GM19452 (cell line): ENCODE measurements around the gene FADS1.
A peak's percentile ranks its signal among the peaks of the same experiment; 100 is the strongest.

ENCODE experiments used
- ATAC-seq: cut with Tn5 transposase; IDR thresholded peaks from one replicate; pipeline ENCODE4 v1.9.1; 2021; ENCODE audit not compliant: unreplicated experiment

Gene FADS1

DNA sequence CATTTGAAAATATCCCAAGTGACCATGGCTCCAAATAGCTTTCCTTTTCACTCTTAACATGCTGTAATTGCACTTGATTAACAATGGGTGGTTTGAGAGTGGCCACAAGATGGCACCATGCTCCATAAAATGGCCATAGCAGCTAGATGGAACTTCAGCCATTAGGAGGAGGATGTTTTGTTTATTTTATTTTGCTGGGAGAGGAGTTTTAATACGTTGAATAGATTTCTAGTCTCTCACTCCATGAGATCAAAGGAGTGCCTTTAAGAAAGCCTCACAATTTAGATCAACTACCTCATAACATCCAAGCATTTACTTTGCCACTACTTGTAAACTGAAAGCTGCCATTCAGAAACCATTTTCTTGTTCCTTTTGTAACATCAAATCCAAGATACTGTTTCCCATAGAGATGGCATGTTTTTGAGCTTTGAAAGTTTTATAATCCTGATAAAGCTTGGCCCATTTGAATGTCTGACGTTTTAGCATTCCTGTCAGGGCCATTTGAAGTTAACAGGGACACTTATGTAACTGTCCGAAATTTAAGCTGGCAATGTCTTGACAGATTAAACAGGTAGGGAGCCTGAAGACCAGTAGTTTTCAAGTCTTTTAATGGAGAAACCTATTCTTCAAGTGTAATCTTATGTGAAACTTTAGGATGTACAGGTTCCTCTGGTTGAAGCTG is 19.4 kb downstream of the FADS1 start:
- ATAC-seq, result no peak

DNA sequence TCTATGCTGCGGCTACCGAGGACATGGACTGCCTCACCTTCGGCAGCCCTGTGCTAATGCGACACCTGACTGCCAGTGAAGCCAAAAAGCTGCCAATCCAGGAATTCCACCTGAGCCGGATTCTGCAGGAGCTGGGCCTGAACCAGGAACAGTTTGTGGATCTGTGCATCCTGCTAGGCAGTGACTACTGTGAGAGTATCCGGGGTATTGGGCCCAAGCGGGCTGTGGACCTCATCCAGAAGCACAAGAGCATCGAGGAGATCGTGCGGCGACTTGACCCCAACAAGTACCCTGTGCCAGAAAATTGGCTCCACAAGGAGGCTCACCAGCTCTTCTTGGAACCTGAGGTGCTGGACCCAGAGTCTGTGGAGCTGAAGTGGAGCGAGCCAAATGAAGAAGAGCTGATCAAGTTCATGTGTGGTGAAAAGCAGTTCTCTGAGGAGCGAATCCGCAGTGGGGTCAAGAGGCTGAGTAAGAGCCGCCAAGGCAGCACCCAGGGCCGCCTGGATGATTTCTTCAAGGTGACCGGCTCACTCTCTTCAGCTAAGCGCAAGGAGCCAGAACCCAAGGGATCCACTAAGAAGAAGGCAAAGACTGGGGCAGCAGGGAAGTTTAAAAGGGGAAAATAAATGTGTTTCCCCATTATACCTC is 20.8 kb downstream of the FADS1 start:
- ATAC-seq, result no peak

DNA sequence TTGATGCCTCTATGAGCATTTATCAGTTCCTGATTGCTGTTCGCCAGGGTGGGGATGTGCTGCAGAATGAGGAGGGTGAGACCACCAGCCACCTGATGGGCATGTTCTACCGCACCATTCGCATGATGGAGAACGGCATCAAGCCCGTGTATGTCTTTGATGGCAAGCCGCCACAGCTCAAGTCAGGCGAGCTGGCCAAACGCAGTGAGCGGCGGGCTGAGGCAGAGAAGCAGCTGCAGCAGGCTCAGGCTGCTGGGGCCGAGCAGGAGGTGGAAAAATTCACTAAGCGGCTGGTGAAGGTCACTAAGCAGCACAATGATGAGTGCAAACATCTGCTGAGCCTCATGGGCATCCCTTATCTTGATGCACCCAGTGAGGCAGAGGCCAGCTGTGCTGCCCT is 21.3 kb downstream of the FADS1 start:
- ATAC-seq, result no peak

DNA sequence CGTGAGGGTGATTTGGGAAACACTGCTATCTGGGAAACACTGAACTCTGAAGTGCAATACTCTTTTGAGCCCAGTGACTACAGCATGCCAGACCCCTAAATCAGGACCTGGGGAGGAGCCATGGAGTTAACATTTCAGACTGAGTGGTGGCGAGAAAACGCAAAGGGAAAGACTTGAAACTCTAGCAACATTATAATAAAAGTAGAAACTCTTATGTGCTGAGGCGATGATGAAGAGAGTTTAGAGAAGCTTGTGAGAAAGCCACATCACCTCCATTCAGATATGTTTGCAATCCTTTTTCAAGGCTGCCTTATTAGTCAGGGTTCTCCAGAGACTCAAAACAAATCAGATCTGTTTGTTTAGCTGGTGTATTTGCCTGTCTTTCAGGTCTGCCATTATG is 22.2 kb downstream of the FADS1 start:
- no peak for ATAC-seq

DNA sequence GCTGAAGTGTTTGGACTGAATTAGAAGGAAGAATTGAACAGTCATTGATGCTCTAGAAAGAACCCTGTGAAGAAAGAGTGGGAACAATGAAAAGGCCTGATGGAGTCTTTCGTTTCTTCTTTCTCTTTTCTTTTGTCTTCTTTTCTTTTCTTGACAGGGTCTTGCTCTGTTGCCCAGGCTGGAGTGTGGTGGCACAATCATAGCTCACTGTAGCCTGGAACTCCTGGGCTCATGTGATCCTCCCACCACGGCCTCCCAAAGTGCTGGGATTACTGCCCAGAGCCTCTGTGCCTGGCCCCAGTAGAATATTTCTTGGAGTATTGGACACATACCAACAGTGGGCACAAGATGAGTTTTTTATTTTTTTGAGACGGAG is 23.0 kb downstream of the FADS1 start:
- ATAC-seq, result no peak

DNA sequence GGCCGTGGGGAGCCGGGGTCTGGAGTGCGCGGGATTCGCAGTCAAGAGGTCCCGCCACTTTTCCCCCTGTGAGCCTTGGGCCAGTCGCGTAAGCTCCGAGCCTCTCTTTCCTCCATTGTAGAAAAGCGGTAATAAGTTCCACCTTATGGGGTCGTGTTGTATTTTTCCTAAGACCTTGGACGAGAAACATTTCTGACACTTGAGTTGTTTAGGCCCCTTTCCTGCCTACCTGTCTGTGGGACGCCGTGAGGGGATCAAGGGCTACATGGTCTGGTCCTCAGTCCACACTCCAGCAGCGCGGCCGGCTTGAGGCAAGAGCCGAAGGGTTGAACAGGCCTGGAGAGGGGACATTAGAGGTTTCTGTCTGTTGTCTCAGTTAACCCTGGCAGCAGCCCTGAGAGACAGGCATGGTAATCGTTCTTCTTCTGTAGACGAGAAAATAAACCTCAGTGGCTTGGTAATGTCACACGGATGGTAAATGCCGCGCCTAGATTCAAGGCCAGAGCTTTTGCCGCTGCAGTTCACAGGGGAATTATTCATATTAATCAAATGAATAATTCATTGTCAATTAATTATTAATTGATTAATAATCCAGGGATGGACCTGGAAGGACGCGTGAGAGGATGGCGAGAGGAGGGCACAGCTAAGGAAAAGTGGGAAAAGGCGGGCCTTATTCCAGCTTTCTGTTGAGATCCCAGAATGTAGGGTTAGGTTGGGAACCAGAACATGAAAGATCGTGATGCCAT is 23.5 kb downstream of the FADS1 start:
- peak; percentile 5 for ATAC-seq

DNA sequence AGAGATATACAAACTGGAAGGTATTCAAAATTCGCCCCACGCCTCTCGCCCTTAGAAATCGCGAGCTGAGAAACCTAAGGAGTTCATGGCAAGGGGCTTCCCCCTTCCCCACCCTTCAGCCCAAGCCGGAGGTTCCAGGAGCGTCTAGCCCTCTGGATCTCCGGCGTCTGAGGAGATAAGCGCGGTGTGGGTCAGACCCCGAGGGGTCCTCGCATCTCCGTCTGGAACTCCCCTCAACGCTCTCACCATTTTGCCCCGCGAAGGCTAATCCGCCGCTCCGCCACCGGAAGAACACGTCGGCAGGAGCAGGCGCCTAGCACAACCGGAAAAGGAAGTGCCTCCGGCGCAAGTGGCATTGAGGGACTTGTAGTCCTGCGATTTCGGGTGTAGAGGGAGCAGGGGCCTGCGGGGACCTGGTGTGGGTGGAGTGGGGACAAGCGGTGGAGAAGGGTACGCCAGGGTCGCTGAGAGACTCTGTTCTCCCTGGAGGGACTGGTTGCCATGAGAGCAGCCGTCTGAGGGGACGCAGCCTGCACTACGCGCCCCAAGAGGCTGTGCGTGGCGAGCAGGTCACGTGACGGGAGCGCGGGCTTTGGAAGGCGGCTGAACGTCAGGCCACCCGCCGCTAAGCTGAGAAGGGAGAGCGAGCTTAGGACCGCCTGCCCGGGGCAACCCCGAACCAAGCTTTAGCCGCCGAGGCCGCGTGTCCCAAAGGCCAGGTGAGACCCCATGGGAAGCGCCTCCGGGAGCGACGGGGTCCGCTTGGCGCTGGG is 24.3 kb downstream of the FADS1 start, which contains the start of the genes FEN1 and TMEM258:
Gene FEN1, plus strand, starts transcription at position 602 of the 773 bp plus-strand sequence. CDS start 2,451 bp downstream, outside the sequence.
Gene TMEM258, minus strand, starts transcription at position 290 of the 773 bp plus-strand sequence. Its CDS starts 41 bp downstream, at position 249.
- peak; percentile 88 for ATAC-seq

DNA sequence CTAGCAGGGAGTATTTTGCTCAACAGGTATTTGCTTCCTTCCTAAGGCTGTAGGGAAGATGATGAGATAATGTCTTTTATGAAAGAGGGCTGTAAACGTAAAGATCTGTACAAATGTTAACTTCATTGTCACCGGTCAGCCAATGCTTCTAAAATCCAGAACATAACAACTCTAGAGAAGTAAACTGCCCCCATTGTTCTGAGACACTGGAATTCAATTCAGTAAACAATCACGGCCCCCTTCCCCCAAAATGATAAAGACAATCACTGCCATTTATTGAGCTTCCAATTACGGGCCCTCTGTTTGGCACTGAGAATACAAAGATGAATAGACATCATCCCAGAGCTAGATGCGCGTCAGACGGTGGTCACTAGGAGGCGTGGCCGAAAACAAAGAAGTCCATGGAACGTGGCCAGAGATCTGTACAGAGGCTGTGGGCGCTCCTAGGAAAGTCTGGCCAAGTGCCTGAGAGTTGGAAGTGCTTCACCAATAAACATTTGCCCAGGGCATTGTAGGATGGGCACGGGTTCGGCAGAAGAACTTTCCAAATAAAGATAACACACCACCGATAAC is 25.0 kb downstream of the FADS1 start:
- ATAC-seq, result peak; percentile 17

DNA sequence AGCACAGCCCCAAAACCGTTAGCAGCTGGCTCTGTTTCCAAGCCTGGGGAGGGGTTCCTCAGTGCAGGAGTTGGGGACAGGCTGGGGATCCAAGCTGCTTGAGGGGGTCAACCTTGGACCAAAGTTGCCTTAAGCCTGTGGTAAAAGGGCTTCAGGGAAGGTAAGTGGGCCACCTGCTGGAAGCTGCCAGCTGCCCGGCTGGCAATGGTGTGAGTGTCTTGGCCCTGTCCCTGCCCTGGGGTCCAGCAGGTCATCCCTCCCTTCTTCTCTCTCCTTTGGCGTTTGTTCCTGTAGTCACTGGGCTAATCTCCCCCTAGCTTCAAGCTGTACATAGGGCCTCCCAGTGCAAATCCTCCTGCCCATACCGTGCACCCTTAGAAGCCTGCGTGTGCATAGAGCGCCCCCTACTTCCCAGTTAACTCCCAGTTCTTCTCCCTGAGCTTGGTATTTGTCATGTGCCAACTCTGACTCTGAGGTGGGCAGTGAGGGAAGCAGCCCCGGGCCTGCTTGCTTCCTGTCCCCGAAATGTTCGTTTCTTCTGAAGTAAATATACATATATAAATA is 28.8 kb downstream of the FADS1 start:
- ATAC-seq, result no peak

DNA sequence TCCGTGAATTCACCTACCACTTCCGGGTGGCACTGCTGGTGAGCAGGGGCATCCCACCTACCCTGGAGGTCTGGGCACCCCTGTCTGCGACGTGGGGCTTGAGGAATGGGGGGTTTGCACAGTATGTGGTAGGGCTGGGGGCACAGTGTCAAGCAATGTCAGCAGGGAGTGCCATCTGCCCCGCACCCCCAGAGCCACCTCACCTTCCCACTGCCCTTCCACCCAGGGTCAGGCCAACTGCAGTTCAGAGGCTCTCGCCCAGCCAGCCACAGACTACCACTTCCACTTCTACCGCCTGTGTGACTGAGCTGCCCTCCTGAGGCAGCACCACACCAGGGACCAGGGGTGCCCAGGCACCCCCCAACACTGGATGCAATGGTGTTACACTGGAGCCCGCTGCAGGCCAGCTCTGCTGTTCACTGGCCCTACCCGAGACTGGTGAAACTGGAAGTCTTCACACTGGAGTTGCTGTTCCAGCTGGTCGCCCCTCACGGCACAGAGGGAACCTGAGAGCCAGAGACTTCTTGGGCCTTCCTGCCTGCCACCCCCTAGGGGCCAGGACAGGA is 30.9 kb downstream of the FADS1 start:
- no peak for ATAC-seq

DNA sequence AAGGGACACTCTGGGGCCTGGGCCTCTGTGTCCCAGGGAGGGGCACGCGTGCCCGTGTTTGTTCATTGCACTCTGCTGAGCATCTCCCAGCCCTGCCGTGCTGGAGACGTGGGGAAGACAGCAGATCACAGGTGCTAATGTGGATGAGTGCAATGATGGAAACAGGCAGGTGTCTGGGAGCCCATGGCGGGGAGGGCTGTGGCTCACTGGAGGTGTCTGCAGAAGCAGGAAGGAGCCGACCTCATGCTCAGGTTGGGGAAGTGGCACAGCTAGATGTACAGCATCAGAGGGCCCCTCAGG is 32.3 kb downstream of the FADS1 start:
- ATAC-seq, result no peak

DNA sequence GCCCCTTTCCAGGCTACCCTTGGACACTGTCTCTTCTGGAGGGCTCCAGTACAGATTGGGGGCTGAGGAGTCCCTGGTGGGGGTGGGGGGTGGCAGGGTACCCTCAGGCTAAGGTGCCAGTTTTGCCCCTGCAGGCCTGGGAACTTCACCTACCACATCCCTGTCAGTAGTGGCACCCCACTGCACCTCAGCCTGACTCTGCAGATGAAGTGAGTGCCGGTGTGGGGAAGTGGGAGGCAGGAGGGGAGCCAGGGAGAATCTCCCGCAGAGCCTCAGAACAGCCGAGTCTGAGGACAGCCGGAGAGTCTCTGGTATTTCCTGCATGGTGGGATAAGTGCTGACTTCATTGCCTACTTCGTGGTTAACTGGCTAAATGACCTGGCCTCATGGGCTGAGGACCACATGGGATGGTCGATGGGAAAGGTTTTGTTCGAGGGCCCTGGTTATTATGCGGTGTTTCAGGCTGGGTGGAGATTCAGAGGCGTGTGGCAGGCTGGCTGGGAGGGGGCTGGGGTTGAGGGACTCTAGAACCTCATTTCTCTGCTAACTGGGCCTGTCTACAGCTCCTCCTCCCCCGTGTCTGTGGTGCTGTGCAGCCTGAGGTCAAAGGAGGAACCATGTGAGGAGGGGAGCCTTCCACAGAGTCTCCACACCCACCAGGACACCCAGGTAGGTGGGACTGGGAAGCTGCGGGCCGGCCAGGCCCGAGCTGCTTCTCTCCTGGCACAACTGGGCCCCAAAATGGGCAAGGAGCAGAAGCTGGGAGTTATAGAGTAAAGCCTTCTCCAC is 32.9 kb downstream of the FADS1 start:
- ATAC-seq, result no peak

DNA sequence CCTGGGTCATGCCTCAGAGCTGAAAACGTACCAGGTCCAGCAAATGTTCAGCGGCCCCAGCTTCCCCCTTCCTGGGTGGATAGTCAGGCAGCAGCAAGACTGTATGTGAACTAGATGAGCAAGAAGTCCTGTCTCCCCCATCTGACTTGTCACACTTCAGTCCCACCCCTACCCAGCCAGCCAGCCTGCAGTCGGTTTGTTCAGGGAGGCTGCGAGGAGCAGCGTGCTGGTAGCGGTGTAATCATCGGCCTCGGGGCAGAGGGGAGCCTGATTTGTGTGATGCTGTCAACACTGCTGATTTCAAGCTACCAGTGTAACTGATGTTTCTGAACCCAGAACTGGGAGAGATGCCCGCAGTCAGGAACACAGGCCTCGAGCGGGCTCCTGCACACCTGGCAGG is 34.0 kb downstream of the FADS1 start:
- no peak for ATAC-seq

DNA sequence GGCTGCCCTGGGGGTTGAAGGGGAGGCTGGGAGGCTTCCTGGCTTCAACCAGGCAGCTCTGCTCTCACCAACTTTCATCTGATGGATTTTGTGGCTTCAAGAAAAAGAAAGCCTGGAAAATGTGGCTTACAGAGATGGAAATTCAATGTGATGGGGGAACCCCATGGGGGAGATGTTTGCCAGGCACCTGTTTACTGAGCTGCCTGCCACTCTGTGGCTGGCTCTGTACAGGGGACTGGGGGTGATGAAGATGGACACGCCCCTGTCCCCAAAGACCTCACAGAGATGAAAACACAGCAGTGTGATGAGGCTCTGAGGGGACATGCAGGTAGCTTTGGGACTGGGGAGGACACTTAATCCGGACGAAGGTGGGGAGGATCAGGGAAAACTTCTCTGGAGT is 34.5 kb downstream of the FADS1 start:
- ATAC-seq, result no peak

DNA sequence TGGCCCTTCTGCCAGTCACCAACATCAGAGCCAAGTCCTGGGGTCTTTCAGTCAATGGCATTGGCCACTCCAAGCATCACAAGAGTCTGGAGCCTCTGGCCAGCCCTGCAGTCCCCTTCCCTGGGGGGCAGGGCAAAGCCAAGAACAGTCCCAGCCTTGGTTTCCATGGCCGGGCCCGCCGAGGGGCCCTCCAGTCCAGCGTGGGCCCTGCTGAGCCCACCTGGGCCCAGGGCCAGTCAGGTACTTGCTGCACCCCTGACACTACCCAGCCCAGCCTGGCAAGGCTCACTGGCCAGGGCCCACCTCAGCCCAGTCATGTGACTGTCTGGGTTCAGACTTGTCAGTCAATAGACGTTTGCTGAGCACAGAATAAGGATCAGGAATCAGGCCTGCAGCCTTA is 35.2 kb downstream of the FADS1 start:
- ATAC-seq, result no peak

DNA sequence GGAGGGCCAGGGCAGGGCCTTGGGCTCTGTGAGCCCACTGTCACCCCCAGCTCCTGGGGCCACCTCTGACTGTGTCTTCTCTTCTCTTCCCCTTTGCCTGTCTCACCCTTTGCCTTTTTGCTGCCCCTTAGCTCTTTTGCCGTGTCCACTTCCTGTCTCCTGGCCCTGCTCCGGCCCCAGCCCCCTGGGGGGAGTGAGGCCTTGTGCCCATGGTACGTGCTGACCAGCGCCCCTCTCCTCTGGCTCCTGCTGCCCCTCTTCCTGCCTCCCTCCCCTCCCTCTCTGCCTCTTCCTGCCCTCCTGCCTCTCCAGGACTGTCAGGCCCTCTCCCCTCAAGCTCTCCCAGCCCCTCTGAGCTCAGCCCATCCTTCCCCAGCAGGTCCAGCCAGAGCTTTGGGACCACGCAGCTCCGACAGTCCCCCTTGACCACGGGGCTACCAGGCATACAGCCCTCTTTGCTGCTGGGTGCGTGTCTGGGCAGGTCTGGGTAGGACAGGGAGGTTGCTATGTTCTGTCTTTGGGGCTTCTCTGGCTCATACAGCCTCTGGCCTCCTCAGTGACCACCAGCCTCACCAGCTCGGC is 36.1 kb downstream of the FADS1 start:
- no peak for ATAC-seq

DNA sequence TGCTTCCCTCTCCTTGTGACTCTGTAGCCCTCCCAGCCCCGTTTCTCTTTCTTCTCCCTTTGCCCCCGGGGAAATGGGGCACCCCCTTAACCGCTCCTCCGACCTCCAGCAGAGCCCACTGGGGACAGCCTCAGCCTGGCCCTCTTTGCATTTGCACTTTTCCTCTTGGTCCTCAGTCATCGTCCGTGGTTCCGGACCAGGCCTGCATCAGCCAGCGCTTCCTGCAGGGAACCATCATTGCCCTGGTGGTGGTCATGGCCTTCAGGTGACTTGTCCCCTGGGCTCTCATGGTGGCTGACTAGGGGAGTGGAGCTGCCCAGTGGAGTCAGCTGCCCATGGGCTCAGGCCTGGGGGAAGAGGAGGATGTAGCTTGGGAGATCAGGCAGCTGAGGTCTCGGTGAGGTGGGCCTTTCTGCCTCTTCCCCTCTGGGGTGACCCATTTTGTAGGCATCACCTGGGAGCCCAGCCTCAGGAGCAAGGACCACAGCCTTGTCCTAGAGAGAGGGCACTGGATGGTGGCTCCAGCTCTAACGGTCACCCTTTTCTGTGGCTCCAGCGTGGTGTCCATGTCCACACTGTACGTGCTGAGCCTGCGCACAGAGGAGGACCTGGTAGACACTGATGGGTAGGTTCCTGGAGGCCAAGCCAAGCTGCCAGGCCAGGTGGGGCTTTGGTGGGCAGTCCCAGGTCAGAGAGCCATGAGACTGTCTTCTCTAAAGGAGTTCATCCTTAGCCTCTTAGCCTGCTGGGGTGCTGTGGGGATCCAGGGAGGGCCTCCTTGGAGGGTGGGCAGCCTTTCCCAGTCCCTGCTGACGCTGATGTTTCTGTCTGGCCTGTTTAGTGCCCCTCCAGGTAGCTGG is 36.9 kb downstream of the FADS1 start:
- ATAC-seq, result no peak

DNA sequence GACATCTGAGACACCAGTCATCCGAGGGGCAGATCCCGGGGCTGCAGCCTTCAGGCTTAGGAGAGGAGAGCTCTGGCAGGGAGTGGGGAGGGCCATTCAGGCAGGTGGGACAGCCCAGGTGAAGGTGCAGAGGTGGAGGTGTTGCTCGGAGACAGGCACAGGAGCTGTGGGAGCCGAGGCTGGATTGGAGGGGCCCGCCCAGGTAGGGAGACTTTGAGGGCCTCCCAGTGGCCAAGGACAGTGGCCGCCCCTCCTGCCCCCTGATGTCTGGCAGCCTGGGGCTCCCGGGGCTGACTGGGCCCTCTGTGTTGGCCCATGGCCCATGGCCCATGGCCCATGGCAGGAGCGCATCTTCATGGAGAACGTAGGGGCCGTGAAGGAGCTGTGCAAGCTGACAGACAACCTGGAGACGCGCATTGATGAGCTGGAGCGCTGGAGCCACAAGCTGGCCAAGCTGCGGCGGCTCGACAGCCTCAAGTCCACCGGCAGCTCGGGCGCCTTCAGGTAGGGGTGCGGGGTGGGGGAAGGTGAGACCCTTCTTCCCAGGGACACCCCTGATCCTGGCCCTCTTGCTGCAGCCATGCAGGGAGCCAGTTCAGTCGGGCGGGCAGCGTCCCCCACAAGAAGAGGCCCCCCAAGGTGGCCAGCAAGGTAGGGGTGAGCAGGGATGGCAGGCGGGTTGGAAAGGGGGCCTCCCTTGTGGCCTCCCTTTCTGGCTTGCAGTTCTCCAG is 37.7 kb downstream of the FADS1 start:
- ATAC-seq, result no peak
